Measurements from ENCODE around the gene RPL23. TPM values are rescaled to one million over a fixed set of nuclear protein-coding genes. Genes with fewer than 3 reads are reported as not detected.
A peak's percentile ranks its signal among the peaks of the same experiment; 100 is the strongest.

The RPL23 gene
- total and polyA plus RNA-seq, 9 of the 15 experiments (the other 6 are each of a cell fraction or from before 2014, with no cell fraction given) = 1,745 to 3,667 (median 3,096) TPM

DNA sequence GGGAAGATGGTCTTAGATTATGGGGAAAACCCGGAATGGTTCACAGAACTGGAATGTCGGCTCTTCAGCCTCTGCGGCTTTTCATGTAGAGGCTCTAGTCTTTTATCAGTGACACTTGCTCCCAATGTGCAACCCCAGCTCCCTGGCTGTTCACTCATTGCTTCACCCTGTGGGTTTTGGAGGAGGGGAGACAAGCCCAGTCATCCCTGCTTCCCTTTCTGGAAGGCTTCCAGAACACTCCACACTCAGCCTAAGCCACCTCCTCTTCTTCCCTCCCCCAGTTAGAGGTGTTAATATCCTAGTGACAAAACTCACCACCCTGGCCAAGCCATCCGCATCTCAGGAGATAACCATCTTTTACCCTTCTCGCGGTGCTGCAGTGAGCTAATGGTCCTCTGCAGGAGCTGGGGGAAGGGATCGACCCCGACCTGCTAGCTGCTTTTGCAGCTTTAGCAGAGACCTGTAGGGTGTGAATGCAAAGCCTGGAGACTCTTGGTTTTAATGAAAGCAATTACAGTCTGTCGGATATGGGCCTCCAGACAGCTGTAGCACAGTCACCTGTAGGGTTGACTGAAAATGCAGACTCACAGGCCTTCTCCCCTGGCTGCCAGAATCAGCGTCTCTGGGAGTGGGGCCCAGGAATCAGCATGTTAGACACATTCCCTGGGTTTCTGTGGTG is 47.6 kb upstream of the RPL23 start:
- whole genome bisulfite sequencing (ENCODE audit: insufficient coverage, low coverage, missing lambda C conversion rate) = 3% methylated on average over 10 of the region's 10 CpGs
- intact Hi-C loops (cut with micrococcal nuclease) = loop anchor here (2.0 kb wide), 1 partner anchor 32 kb away; no protein-coding TSS in a partner anchor
- Histone ChIP-seq H3K79me2 (ENCODE audit: control insufficient read depth, insufficient read depth, low read length) (peaks cover 31% of the 10 kb centered on the region), H3K9me1 (ENCODE audit: control insufficient read depth, insufficient read depth, low read length) (no peaks in the 10 kb centered on the region), H3K4me3 (no peak overlapping the region), H3K27me3 (ENCODE audit: control insufficient read depth in 2 of 2, insufficient read depth in 2 of 2, low read length in 2 of 2) (no peaks in the 10 kb centered on the region), H3K9me3 (replicated peaks; ENCODE audit: control insufficient read depth, insufficient read depth, low read depth, low read length) (no peaks in the 10 kb centered on the region), H3K27ac (ENCODE audit: extremely low read depth, low read depth, low read length) (peak overlapping the region; percentile 66; the same call in 2 of the 3 replicates), H3K4me1 (replicated peaks in 1 of 2; ENCODE audit: control insufficient read depth in 2 of 2, insufficient read depth in 2 of 2, low read length in 2 of 2) (peaks cover 38 to 42% of the 10 kb centered on the region in 2 experiments), H3K9ac (ENCODE audit: insufficient read depth in 1 of 2, low read depth in 2 of 2, low read length in 2 of 2) (peak overlapping the region; percentile 13 to 48; a peak in 1 of 4 replicates), H4K20me1 (replicated peaks; ENCODE audit: control insufficient read depth, insufficient read depth, low read length) (peaks cover 18% of the 10 kb centered on the region), H3K36me3 (ENCODE audit: control insufficient read depth, insufficient read depth, low read length) (peaks cover 67% of the 10 kb centered on the region), H2AFZ (ENCODE audit: low read depth, low read length) (no peak overlapping the region), H3K4me2 (ENCODE audit: insufficient read depth, low read length) (peak overlapping the region; percentile 32; the same call in 1 of the 2 replicates)
- in situ Hi-C loops (cut with MboI) = no loop called here
- ATAC-seq = peak; percentile 87
- FAIRE-seq = peak; percentile 91
- peak; percentile 71 to 90 (median 82) for DNase-seq (ENCODE audit: extremely low read depth in 1 of 4, low spot score in 3 of 4)
- ChIA-PET POLR2A (interaction anchor here (0.5 to 2.6 kb wide), 14 partner anchors 8 to 1019 kb away, joined by 3 to 9 read pairs (median 4); partner anchors contain the start of genes LASP1 and RPL23), CTCF (ENCODE audit: low intra/inter-chr PET ratio) (no interaction called here)
- no TSS peak for BruUV-seq (replicated peaks)
- TF ChIP-seq HLTF (IDR thresholded peaks at IDR 0.05) (no peak), CBX2 (IDR thresholded peaks at IDR 0.05; ENCODE audit: insufficient read depth, low read length, poor library complexity, severe bottlenecking) (no peak), NFIC (IDR thresholded peaks at IDR 0.05) (peak; percentile 96), EWSR1 (IDR thresholded peaks at IDR 0.05; ENCODE audit: borderline replicate concordance, low read depth, partially characterized antibody) (no peak), TAF15 (IDR thresholded peaks at IDR 0.05; ENCODE audit: low read depth, low read length) (no peak)
- TF ChIP-seq, protein P1, sequence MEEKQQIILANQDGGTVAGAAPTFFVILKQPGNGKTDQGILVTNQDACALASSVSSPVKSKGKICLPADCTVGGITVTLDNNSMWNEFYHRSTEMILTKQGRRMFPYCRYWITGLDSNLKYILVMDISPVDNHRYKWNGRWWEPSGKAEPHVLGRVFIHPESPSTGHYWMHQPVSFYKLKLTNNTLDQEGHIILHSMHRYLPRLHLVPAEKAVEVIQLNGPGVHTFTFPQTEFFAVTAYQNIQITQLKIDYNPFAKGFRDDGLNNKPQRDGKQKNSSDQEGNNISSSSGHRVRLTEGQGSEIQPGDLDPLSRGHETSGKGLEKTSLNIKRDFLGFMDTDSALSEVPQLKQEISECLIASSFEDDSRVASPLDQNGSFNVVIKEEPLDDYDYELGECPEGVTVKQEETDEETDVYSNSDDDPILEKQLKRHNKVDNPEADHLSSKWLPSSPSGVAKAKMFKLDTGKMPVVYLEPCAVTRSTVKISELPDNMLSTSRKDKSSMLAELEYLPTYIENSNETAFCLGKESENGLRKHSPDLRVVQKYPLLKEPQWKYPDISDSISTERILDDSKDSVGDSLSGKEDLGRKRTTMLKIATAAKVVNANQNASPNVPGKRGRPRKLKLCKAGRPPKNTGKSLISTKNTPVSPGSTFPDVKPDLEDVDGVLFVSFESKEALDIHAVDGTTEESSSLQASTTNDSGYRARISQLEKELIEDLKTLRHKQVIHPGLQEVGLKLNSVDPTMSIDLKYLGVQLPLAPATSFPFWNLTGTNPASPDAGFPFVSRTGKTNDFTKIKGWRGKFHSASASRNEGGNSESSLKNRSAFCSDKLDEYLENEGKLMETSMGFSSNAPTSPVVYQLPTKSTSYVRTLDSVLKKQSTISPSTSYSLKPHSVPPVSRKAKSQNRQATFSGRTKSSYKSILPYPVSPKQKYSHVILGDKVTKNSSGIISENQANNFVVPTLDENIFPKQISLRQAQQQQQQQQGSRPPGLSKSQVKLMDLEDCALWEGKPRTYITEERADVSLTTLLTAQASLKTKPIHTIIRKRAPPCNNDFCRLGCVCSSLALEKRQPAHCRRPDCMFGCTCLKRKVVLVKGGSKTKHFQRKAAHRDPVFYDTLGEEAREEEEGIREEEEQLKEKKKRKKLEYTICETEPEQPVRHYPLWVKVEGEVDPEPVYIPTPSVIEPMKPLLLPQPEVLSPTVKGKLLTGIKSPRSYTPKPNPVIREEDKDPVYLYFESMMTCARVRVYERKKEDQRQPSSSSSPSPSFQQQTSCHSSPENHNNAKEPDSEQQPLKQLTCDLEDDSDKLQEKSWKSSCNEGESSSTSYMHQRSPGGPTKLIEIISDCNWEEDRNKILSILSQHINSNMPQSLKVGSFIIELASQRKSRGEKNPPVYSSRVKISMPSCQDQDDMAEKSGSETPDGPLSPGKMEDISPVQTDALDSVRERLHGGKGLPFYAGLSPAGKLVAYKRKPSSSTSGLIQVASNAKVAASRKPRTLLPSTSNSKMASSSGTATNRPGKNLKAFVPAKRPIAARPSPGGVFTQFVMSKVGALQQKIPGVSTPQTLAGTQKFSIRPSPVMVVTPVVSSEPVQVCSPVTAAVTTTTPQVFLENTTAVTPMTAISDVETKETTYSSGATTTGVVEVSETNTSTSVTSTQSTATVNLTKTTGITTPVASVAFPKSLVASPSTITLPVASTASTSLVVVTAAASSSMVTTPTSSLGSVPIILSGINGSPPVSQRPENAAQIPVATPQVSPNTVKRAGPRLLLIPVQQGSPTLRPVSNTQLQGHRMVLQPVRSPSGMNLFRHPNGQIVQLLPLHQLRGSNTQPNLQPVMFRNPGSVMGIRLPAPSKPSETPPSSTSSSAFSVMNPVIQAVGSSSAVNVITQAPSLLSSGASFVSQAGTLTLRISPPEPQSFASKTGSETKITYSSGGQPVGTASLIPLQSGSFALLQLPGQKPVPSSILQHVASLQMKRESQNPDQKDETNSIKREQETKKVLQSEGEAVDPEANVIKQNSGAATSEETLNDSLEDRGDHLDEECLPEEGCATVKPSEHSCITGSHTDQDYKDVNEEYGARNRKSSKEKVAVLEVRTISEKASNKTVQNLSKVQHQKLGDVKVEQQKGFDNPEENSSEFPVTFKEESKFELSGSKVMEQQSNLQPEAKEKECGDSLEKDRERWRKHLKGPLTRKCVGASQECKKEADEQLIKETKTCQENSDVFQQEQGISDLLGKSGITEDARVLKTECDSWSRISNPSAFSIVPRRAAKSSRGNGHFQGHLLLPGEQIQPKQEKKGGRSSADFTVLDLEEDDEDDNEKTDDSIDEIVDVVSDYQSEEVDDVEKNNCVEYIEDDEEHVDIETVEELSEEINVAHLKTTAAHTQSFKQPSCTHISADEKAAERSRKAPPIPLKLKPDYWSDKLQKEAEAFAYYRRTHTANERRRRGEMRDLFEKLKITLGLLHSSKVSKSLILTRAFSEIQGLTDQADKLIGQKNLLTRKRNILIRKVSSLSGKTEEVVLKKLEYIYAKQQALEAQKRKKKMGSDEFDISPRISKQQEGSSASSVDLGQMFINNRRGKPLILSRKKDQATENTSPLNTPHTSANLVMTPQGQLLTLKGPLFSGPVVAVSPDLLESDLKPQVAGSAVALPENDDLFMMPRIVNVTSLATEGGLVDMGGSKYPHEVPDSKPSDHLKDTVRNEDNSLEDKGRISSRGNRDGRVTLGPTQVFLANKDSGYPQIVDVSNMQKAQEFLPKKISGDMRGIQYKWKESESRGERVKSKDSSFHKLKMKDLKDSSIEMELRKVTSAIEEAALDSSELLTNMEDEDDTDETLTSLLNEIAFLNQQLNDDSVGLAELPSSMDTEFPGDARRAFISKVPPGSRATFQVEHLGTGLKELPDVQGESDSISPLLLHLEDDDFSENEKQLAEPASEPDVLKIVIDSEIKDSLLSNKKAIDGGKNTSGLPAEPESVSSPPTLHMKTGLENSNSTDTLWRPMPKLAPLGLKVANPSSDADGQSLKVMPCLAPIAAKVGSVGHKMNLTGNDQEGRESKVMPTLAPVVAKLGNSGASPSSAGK (IDR thresholded peaks at IDR 0.05) = no peak
